SK-N-SH (cell line): ENCODE results near the gene HNF1A. TPM values are rescaled to one million over a fixed set of nuclear protein-coding genes. Genes with fewer than 3 reads are reported as not detected.
"Not testable (repeated sequence)": the region's sequence is repeated elsewhere in the genome, so short reads cannot be mapped to it uniquely, and the experiment has no call there.

Experiments used
- CTCF ChIA-PET: fragments of 300-600, 350-600 bp; formaldehyde crosslinking; extraction: SDS; loops from one replicate; lab custom pipeline; 2021; lab: Yijun Ruan, JAX
- POLR2A ChIA-PET: fragments of 350-600 bp; sonication (Branson Sonifier 250); formaldehyde crosslinking; extraction: SDS; loops from one replicate; lab custom pipeline; 2020; ENCODE audit warnings: antibody characterized with exemption, inconsistent platforms; lab: Yijun Ruan, JAX
- DNase-seq: peaks from one replicate; pipeline ENCODE4 v3.0.0; 2012
- H2AFZ ChIP-seq: fragments of 200-600 bp; sonication (generic); 2 replicates; pipeline ENCODE4 v1.8.1; 2016; ENCODE audit warnings: antibody characterized with exemption, mild to moderate bottlenecking, low read depth
- H3F3A ChIP-seq: fragments of 200-600 bp; sonication (generic); replicated peaks from 2 replicates; pipeline ENCODE3; 2016; ENCODE audit warnings: antibody characterized with exemption, mild to moderate bottlenecking; ENCODE audit not compliant: insufficient read depth
- H3K27ac ChIP-seq, 2 experiments: fragments of 200-500 bp in 1 of 2; fragments of 200-600 bp in 1 of 2; sonication (Bioruptor generic) in 1 of 2; sonication (generic), shearing (Covaris generic) in 1 of 2; 2 replicates each; pipeline versions ENCODE4 v1.5.1 to v1.6.1; 2014 to 2016; ENCODE audit warnings: low read depth in 2 of 2, inconsistent platforms in 1 of 2, low read length in 1 of 2, mild to moderate bottlenecking in 1 of 2, mixed read lengths in 1 of 2
- H3K27me3 ChIP-seq: fragments of 200-600 bp; sonication (generic), shearing (Covaris generic); 2 replicates; pipeline ENCODE4 v1.6.1; 2016; ENCODE audit warnings: mixed run types; ENCODE audit not compliant: insufficient read depth
- H3K36me3 ChIP-seq, 2 experiments: fragments of 200-500 bp in 1 of 2; fragments of 200-600 bp in 1 of 2; sonication (Bioruptor generic) in 1 of 2; sonication (generic) in 1 of 2; replicated peaks in 1 of 2; 2 replicates each; pipeline versions ENCODE3 to v1.5.1; 2014 to 2016; ENCODE audit warnings: low read length in 1 of 2, mild to moderate bottlenecking in 1 of 2; ENCODE audit not compliant: insufficient read depth in 2 of 2, control insufficient read depth in 1 of 2
- H3K4me1 ChIP-seq, 2 experiments: fragments of 200-500 bp in 1 of 2; fragments of 200-600 bp in 1 of 2; sonication (Bioruptor generic) in 1 of 2; sonication (generic), shearing (Covaris generic) in 1 of 2; 2 replicates each; pipeline versions ENCODE4 v1.5.1 to v1.6.1; 2014 to 2016; ENCODE audit warnings: low read depth in 1 of 2, low read length in 1 of 2, mixed run types in 1 of 2; ENCODE audit not compliant: insufficient read depth in 2 of 2, control insufficient read depth in 1 of 2
- H3K4me2 ChIP-seq: fragments of 200-600 bp; sonication (generic), shearing (Covaris generic); 2 replicates; pipeline ENCODE4 v1.6.1; 2017; ENCODE audit warnings: mixed run types
- H3K4me3 ChIP-seq, 2 experiments: fragments of 200-500 bp in 1 of 2; fragments of 200-600 bp in 1 of 2; sonication (Bioruptor generic) in 1 of 2; sonication (generic), shearing (Covaris generic) in 1 of 2; 2 replicates each; pipeline versions ENCODE4 v1.5.1 to v1.8.1; 2014 to 2016; ENCODE audit warnings: low read depth in 2 of 2, inconsistent platforms in 1 of 2, low read length in 1 of 2, mild to moderate bottlenecking in 1 of 2, mixed read lengths in 1 of 2, moderate library complexity in 1 of 2
- H3K79me2 ChIP-seq: fragments of 200-600 bp; sonication (generic); 2 replicates; pipeline ENCODE4 v1.8.1; 2017; ENCODE audit warnings: mild to moderate bottlenecking; ENCODE audit not compliant: insufficient read depth
- H3K9ac ChIP-seq: fragments of 200-600 bp; sonication (generic); 2 replicates; pipeline ENCODE4 v1.6.1; 2017; ENCODE audit warnings: mixed run types
- H3K9me2 ChIP-seq: fragments of 200-600 bp; sonication (generic); 2 replicates; pipeline ENCODE4 v1.6.1; 2017; ENCODE audit warnings: mixed run types
- H3K9me3 ChIP-seq: fragments of 200-600 bp; sonication (generic); 2 replicates; pipeline ENCODE4 v1.6.1; 2017; ENCODE audit warnings: mixed run types, mild to moderate bottlenecking, moderate library complexity
- H4K20me1 ChIP-seq: fragments of 200-600 bp; sonication (generic); 2 replicates; pipeline ENCODE4 v1.6.1; 2017; ENCODE audit warnings: mild to moderate bottlenecking, mixed run types; ENCODE audit not compliant: insufficient read depth
- EP300 ChIP-seq, 2 experiments: IDR thresholded peaks; 2 replicates each; pipeline versions ENCODE4 v1.4.0 to v1.6.1; 2012; ENCODE audit warnings: borderline replicate concordance in 1 of 2, low read depth in 1 of 2, low read length in 1 of 2
- EZH2phosphoT487 ChIP-seq: fragments of 200-600 bp; sonication (generic); IDR thresholded peaks from 2 replicates; pipeline ENCODE4 v1.6.1; 2017; ENCODE audit warnings: low read depth, mixed run types, mild to moderate bottlenecking, antibody characterized with exemption, moderate library complexity, borderline replicate concordance
- NFIC ChIP-seq: IDR thresholded peaks from 2 replicates; pipeline ENCODE4 v1.4.0; 2012; ENCODE audit warnings: borderline replicate concordance
- NRF1 ChIP-seq: IDR thresholded peaks from 2 replicates; pipeline ENCODE4 v1.6.1; 2012; ENCODE audit warnings: low read depth, mild to moderate bottlenecking, low read length
- RCOR1 ChIP-seq: fragments of 150-350 bp; IDR thresholded peaks from 2 replicates; pipeline ENCODE4 v1.6.1; 2017; ENCODE audit warnings: antibody characterized with exemption, low read length
- YY1 ChIP-seq: IDR thresholded peaks from 2 replicates; pipeline ENCODE4 v1.4.0; 2012; ENCODE audit warnings: low read depth, mild to moderate bottlenecking
- WGBS: methylation state at CpG from one replicate; pipeline ENCODE4 v1.1.6; 2017; ENCODE audit warnings: low lambda C conversion rate; 5-methylcytosine and 5-hydroxymethylcytosine counted together
- polyA plus RNA-seq, 3 experiments: library from polyadenylated mRNA; depleted of rRNA; stranded (reverse); fragments of >200 nt; gene quantifications; 2 replicates each; pipeline ENCODE4 v1.2.3, GENCODE V29; 2012
- TF ChIP-seq, protein P1 (sequence below): IDR thresholded peaks from 2 replicates; pipeline ENCODE4; 2012

The HNF1A gene
- polyA plus RNA-seq, 1 of the 3 experiments (the other 2 are of a cell fraction) = not detected

GRCh38 chr12:121038861-121039668 lies 60.7 kb downstream of the HNF1A start, which contains the start of gene OASL:
TSS of gene OASL (minus strand) at chr12:121039246. CDS start at chr12:121038971, 275 bp downstream.
- Histone ChIP-seq H3K9me3 (no peaks in the 10 kb centered on the region), H3K9ac (no peak within 1 kb of the TSS), H3K9me2 (no peaks in the 10 kb centered on the region), H3K36me3 (no peaks in the 10 kb centered on the region), H3K79me2 (no peaks in the 10 kb centered on the region), H2AFZ (peak within 1 kb of the TSS; percentile 36; the same call in 1 of the 2 replicates), H3K27me3 (no peaks in the 10 kb centered on the region), H4K20me1 (no peaks in the 10 kb centered on the region), H3K4me2 (peak within 1 kb of the TSS; percentile 64), H3K4me3 (peak within 1 kb of the TSS; percentile 37 to 47; a peak in 3 of 4 replicates), H3F3A (peaks cover 8% of the 10 kb centered on the region), H3K27ac (no peak within 1 kb of the TSS), H3K4me1 (peaks cover 7 to 30% of the 10 kb centered on the region in 2 experiments; a peak in 2 of 4 replicates)
- peak; percentile 34 for DNase-seq
- ChIA-PET CTCF (interaction anchor here (0.5 to 1.5 kb wide), 2 partner anchors 12 to 755 kb away, joined by 3 to 4 read pairs; no protein-coding TSS in a partner anchor), POLR2A (no interaction called here)
- TF ChIP-seq RCOR1 = no peak
- TF ChIP-seq, protein P1, sequence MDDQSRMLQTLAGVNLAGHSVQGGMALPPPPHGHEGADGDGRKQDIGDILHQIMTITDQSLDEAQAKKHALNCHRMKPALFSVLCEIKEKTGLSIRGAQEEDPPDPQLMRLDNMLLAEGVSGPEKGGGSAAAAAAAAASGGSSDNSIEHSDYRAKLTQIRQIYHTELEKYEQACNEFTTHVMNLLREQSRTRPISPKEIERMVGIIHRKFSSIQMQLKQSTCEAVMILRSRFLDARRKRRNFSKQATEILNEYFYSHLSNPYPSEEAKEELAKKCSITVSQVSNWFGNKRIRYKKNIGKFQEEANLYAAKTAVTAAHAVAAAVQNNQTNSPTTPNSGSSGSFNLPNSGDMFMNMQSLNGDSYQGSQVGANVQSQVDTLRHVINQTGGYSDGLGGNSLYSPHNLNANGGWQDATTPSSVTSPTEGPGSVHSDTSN = 0 out of 2 replicates have a peak, but pooled peaks have one; percentile 10
- 28% methylated on average over 10 of the region's 13 CpGs for WGBS

DNA sequence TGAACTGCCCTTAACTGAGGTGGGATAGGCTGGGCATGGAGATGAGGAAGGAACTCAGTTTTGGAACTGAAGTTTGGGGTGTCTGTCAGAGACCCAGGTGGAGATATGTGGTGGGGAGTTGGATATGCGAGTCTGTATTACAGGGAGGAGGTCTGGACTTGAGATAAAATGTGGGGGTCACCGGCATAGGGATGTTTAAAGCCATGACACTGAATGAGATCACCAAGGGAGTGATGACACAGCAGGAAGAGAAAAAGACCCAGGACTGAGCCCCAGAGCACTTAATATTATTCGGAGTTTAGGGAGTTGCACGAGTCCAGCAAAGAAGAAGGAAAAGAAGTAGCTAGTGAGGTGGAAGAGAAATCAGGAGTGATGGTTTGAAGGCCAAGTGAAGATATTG lies 64.7 kb downstream of the HNF1A start:
- Histone ChIP-seq H3K27ac (no peak overlapping the region), H3K4me2 (no peak overlapping the region), H4K20me1 (no peaks in the 10 kb centered on the region), H3K9me2 (no peaks in the 10 kb centered on the region), H3K79me2 (no peaks in the 10 kb centered on the region), H3K4me1 (peaks cover 0 to 7% of the 10 kb centered on the region in 2 experiments; a peak in 1 of 4 replicates), H3K9me3 (no peaks in the 10 kb centered on the region), H3K9ac (no peak overlapping the region), H3F3A (no peaks in the 10 kb centered on the region), H3K27me3 (no peaks in the 10 kb centered on the region; the same call in 1 of the 2 replicates)
- 58% methylated on average over 4 of the region's 4 CpGs for WGBS
- ChIA-PET POLR2A (interaction anchor here (0.7 kb wide), 1 partner anchor 332 kb away, joined by 6 read pairs; no protein-coding TSS in a partner anchor), CTCF (no interaction called here)
- DNase-seq = no peak
- TF ChIP-seq EZH2phosphoT487 (no peak), EP300 (IDR thresholded peaks at IDR 0.05; ENCODE audit: borderline replicate concordance in 1 of 2, low read depth in 1 of 2, low read length in 1 of 2) (no peak), YY1 (no peak), NFIC (no peak), NRF1 (no peak)
- TF ChIP-seq, all 33 proteins: peak for 0
- Histone ChIP-seq H2AFZ (no peak overlapping the region), H3K36me3 (no peaks in the 10 kb centered on the region), H3K4me3 (no peak overlapping the region)

GRCh38 chr12:121047400-121047799 lies 69.1 kb downstream of the HNF1A start:
- H3K9ac ChIP-seq, POLR2A ChIA-PET, H3K27ac ChIP-seq, H3K4me3 ChIP-seq, H3K9me3 ChIP-seq, H3K4me2 ChIP-seq, H3K9me2 ChIP-seq, CTCF ChIA-PET, H3K27me3 ChIP-seq, H3K79me2 ChIP-seq, H2AFZ ChIP-seq, H3F3A ChIP-seq, H3K4me1 ChIP-seq, H3K36me3 ChIP-seq, DNase-seq, H4K20me1 ChIP-seq: not testable (repeated sequence)
- WGBS = 81% methylated on average over 12 of the region's 12 CpGs
